ENCODE results near the gene NCK2. TPM values are rescaled to one million over a fixed set of nuclear protein-coding genes. Genes with fewer than 3 reads are reported as not detected.
A peak's percentile ranks its signal among the peaks of the same experiment; 100 is the strongest.

The NCK2 gene
- total and polyA plus RNA-seq, 12 donors, result 18.5 to 45.1 (median 29.0) TPM

DNA sequence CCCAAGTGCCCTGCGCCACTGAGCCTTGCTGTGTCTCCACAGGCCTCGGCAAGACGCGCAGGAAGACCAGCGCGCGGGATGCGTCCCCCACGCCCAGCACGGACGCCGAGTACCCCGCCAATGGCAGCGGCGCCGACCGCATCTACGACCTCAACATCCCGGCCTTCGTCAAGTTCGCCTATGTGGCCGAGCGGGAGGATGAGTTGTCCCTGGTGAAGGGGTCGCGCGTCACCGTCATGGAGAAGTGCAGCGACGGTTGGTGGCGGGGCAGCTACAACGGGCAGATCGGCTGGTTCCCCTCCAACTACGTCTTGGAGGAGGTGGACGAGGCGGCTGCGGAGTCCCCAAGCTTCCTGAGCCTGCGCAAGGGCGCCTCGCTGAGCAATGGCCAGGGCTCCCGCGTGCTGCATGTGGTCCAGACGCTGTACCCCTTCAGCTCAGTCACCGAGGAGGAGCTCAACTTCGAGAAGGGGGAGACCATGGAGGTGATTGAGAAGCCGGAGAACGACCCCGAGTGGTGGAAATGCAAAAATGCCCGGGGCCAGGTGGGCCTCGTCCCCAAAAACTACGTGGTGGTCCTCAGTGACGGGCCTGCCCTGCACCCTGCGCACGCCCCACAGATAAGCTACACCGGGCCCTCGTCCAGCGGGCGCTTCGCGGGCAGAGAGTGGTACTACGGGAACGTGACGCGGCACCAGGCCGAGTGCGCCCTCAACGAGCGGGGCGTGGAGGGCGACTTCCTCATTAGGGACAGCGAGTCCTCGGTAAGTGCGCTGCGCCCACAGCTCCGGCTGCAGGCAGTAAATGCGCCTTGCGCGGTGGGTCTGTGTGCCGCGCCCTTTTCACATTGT, 136.8 kb downstream of the NCK2 start:
- intact Hi-C loops (cut with DNase I), result loop anchor here in 4 of 10 donors (10.0 kb wide), 2 partner anchors 137 to 307 kb away; partner anchors contain the start of gene NCK2 (in 2 of the 4)
- Histone ChIP-seq H3K27me3 (no peaks in the 10 kb centered on the region), H3K9me3 (peaks cover 0 to 6% (median 0%) of the 10 kb centered on the region in 11 donors), H3K4me3 (no peak overlapping the region), H3K36me3 (peaks cover 0 to 55% (median 2%) of the 10 kb centered on the region in 9 donors), H3K4me1 (peaks cover 5 to 61% (median 43%) of the 10 kb centered on the region in 9 donors), H3K27ac (no peak overlapping the region)
- ATAC-seq (peak in 1 of 8 donors; percentile 39), DNase-seq (no peak)
- TF ChIP-seq, protein P1, sequence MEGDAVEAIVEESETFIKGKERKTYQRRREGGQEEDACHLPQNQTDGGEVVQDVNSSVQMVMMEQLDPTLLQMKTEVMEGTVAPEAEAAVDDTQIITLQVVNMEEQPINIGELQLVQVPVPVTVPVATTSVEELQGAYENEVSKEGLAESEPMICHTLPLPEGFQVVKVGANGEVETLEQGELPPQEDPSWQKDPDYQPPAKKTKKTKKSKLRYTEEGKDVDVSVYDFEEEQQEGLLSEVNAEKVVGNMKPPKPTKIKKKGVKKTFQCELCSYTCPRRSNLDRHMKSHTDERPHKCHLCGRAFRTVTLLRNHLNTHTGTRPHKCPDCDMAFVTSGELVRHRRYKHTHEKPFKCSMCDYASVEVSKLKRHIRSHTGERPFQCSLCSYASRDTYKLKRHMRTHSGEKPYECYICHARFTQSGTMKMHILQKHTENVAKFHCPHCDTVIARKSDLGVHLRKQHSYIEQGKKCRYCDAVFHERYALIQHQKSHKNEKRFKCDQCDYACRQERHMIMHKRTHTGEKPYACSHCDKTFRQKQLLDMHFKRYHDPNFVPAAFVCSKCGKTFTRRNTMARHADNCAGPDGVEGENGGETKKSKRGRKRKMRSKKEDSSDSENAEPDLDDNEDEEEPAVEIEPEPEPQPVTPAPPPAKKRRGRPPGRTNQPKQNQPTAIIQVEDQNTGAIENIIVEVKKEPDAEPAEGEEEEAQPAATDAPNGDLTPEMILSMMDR (IDR thresholded peaks at IDR 0.05), result no peak
- WGBS, 2 donors, result 98 to 99% methylated on average over 79 of the region's 79 CpGs

DNA sequence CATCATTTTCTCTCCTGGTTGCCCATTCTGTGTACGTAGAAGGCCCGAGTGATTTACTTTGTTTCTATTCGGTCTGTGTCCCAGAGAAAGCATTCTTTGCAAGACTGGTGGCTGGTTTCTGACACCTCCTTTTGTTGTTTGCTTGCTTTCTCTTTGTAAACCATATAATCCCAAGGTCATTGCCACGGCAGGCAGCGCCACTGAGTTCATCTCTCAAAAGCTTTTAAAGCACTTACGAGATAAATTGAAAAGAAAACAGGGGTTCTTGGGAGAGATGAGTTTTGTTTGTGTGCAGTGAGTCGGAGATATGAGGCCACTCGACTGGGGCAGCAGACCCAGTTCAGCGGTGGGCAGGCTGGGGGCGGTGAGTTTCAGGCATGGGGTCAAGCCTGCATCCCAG, 137.6 kb downstream of the NCK2 start:
- 89 to 90% methylated on average over 10 of the region's 10 CpGs for WGBS, 2 donors
- intact Hi-C loops (cut with DNase I), result loop anchor here in 4 of 10 donors (10.0 kb wide), 2 partner anchors 138 to 308 kb away; partner anchors contain the start of gene NCK2 (in 2 of the 4)
- H3K36me3 ChIP-seq, result peaks cover 0 to 55% (median 2%) of the 10 kb centered on the region in 9 donors

DNA sequence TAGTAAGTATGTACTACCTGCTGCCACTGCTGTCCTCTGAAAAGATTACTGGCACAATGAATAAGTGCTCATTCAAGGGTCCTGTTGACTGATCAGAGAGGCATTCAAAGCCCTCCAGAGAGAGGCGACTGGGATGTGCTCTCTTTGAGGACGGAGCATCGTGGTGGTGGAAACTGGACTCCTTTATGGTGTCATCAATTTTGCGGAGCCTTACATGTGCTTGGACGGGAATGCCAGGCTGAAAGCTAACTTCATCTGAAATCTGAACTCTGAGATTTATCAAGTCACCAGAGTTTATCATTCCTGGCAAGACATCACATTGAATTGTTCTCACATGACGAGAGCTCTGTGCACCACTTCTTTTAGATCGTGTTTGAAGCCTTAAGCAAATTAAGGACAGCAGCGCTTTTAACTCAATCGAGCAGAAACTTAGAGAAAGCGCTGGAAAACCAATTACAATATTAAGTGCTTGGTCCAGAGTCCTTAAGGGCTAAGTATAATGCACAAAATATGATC, 138.3 kb downstream of the NCK2 start:
- peaks cover 8 to 62% (median 50%) of the 10 kb centered on the region in 9 donors for H3K4me1 ChIP-seq
- TF ChIP-seq, protein P1 (IDR thresholded peaks at IDR 0.05), result no peak
- DNase-seq (no peak), ATAC-seq (no peak)
- H3K27ac ChIP-seq, result no peak overlapping the region
- intact Hi-C loops (cut with DNase I), result loop anchor here in 4 of 10 donors (10.0 kb wide), 2 partner anchors 138 to 308 kb away; partner anchors contain the start of gene NCK2 (in 2 of the 4)
- peaks cover 0 to 6% (median 0%) of the 10 kb centered on the region in 11 donors for H3K9me3 ChIP-seq
- peaks cover 0 to 53% (median 2%) of the 10 kb centered on the region in 9 donors for H3K36me3 ChIP-seq
- no peak overlapping the region for H3K4me3 ChIP-seq
- 56 to 74% methylated on average over 10 of the region's 10 CpGs for WGBS, 2 donors
- H3K27me3 ChIP-seq, result no peaks in the 10 kb centered on the region

More for the DNA sequence above, 137.6 kb downstream of the NCK2 start:
- ATAC-seq (no peak), DNase-seq (no peak)
- H3K4me1 ChIP-seq, result peaks cover 8 to 62% (median 50%) of the 10 kb centered on the region in 9 donors
- H3K27ac ChIP-seq, result no peak overlapping the region
- peaks cover 0 to 6% (median 0%) of the 10 kb centered on the region in 11 donors for H3K9me3 ChIP-seq
- H3K27me3 ChIP-seq, result no peaks in the 10 kb centered on the region
- TF ChIP-seq, protein P1 (IDR thresholded peaks at IDR 0.05), result no peak
- no peak overlapping the region for H3K4me3 ChIP-seq

All from heart right ventricle (tissue), 16 donors.